ENCODE results near the gene LRRC36. TPM values are rescaled to one million over a fixed set of nuclear protein-coding genes. Genes with fewer than 3 reads are reported as not detected.

Gene LRRC36
- total RNA-seq, 1 experiment from 2014 or later = not detected

- DNase-seq (no peak), ATAC-seq (no peak)
- intact Hi-C loops (cut with micrococcal nuclease) = no loop called here
- no peaks in the 10 kb centered on the region for H3K27me3 ChIP-seq (ENCODE audit: low read length)
- H3K4me1 ChIP-seq (ENCODE audit: insufficient read depth, low read length) = peaks cover 13% of the 10 kb centered on the region
- no peaks in the 10 kb centered on the region for H4K20me1 ChIP-seq (ENCODE audit: low read length)
- ChIA-PET POLR2A (ENCODE audit: unreplicated experiment) (no interaction called here), CTCF (no interaction called here)
- no peak for TF ChIP-seq CTCF (conservative IDR thresholded peaks at IDR 0.05; ENCODE audit: low read depth, low read length)
- no peak for TF ChIP-seq EZH2phosphoT487 (IDR thresholded peaks at IDR 0.05; ENCODE audit: borderline replicate concordance, low read length)
- TF ChIP-seq EZH2 (IDR thresholded peaks at IDR 0.05; ENCODE audit: low read length, unreplicated experiment) = no peak
- no peak overlapping the region for H2AFZ ChIP-seq (ENCODE audit: low read length)
- no TSS peak for BruUV-seq (replicated peaks)
- H3K4me2 ChIP-seq (ENCODE audit: low read length) = no peak overlapping the region
- no peak overlapping the region for H3K4me3 ChIP-seq (ENCODE audit: low read length)
- no peak overlapping the region for H3K9ac ChIP-seq (ENCODE audit: low read length)
- no peaks in the 10 kb centered on the region for H3K9me3 ChIP-seq (ENCODE audit: low read length)
- H3K9me2 ChIP-seq (replicated peaks; ENCODE audit: low read length) = no peaks in the 10 kb centered on the region
- no peaks in the 10 kb centered on the region for H3K79me2 ChIP-seq (ENCODE audit: low read length)
- H3K36me3 ChIP-seq (ENCODE audit: low read depth, low read length) = no peaks in the 10 kb centered on the region
- H3F3A ChIP-seq (ENCODE audit: low read length, unreplicated experiment) = no peaks in the 10 kb centered on the region
- no peak overlapping the region for H3K27ac ChIP-seq (ENCODE audit: low read length)
Measured at GRCh38 chr16:67299269-67299668, 27.3 kb upstream of the LRRC36 start.

GRCh38 chr16:67301080-67301782 lies 25.4 kb upstream of the LRRC36 start:
- BruUV-seq (replicated peaks) = no TSS peak
- POLR2A ChIA-PET (ENCODE audit: unreplicated experiment) = no interaction called here

More at GRCh38 chr16:67301080-67301782, 25.4 kb upstream of the LRRC36 start:
- no peaks in the 10 kb centered on the region for H3K36me3 ChIP-seq (ENCODE audit: low read depth, low read length)
- no peak for DNase-seq
- no peak overlapping the region for H3K9ac ChIP-seq (ENCODE audit: low read length)
- H3K79me2 ChIP-seq (ENCODE audit: low read length) = no peaks in the 10 kb centered on the region
- TF ChIP-seq EZH2 (IDR thresholded peaks at IDR 0.05; ENCODE audit: low read length, unreplicated experiment) (no peak), CTCF (conservative IDR thresholded peaks at IDR 0.05; ENCODE audit: low read depth, low read length) (no peak), EZH2phosphoT487 (IDR thresholded peaks at IDR 0.05; ENCODE audit: borderline replicate concordance, low read length) (no peak)
- H3K4me1 ChIP-seq (ENCODE audit: insufficient read depth, low read length) = peaks cover 9% of the 10 kb centered on the region
- no peaks in the 10 kb centered on the region for H3F3A ChIP-seq (ENCODE audit: low read length, unreplicated experiment)
- H3K27me3 ChIP-seq (ENCODE audit: low read length) = no peaks in the 10 kb centered on the region
- no peak for ATAC-seq
- H2AFZ ChIP-seq (ENCODE audit: low read length) = no peak overlapping the region
- no peak overlapping the region for H3K4me3 ChIP-seq (ENCODE audit: low read length)
- H4K20me1 ChIP-seq (ENCODE audit: low read length) = no peaks in the 10 kb centered on the region
- no peak overlapping the region for H3K4me2 ChIP-seq (ENCODE audit: low read length)
- no peak overlapping the region for H3K27ac ChIP-seq (ENCODE audit: low read length)
- H3K9me2 ChIP-seq (replicated peaks; ENCODE audit: low read length) = no peaks in the 10 kb centered on the region
- intact Hi-C loops (cut with micrococcal nuclease) = no loop called here
- CTCF ChIA-PET = no interaction called here
- H3K9me3 ChIP-seq (ENCODE audit: low read length) = no peaks in the 10 kb centered on the region

Data from PC-3 (cell line).